H1 (cell line): ENCODE data around the gene OAS3.

Experiments
- BACH1 ChIP-seq: IDR thresholded peaks from 2 replicates; pipeline ENCODE4 v1.6.1; 2012; ENCODE audit warnings: low read length, improper control_type of control experiment
- CEBPB ChIP-seq: IDR thresholded peaks from 2 replicates; pipeline ENCODE4 v1.6.1; 2012; ENCODE audit warnings: low read depth, low read length
- EGR1 ChIP-seq: IDR thresholded peaks from 2 replicates; pipeline ENCODE4 v1.6.1; 2011; ENCODE audit warnings: low read depth, low read length, borderline replicate concordance
- RFX5 ChIP-seq: IDR thresholded peaks from 2 replicates; pipeline ENCODE4 v1.6.1; 2011; ENCODE audit warnings: low read depth, low read length, improper control_type of control experiment, borderline replicate concordance
- SP1 ChIP-seq: IDR thresholded peaks from 2 replicates; pipeline ENCODE4 v1.6.1; 2011; ENCODE audit warnings: low read depth, low read length
- TEAD4 ChIP-seq: IDR thresholded peaks from 2 replicates; pipeline ENCODE4 v1.6.1; 2012; ENCODE audit warnings: low read depth, low read length, inconsistent platforms, mixed read lengths
- ZNF274 ChIP-seq: IDR thresholded peaks from 2 replicates; pipeline ENCODE4 v1.7.0; 2012; ENCODE audit warnings: low read length, borderline replicate concordance; ENCODE audit errors: extremely low read depth
- TF ChIP-seq, protein P1 (sequence below): IDR thresholded peaks from 2 replicates; pipeline ENCODE4 v1.6.1; 2012; ENCODE audit warnings: inconsistent platforms
- TF ChIP-seq, protein P2 (sequence below), 3 experiments: IDR thresholded peaks; 1 replicate in 2 of 3; 2 replicates in 1 of 3; pipeline versions ENCODE4 v1.5.1 to v1.6.1; 2011; ENCODE audit warnings: low read length in 3 of 3, mild to moderate bottlenecking in 3 of 3, inconsistent platforms in 2 of 3, low read depth in 1 of 3, moderate library complexity in 1 of 3; ENCODE audit not compliant: insufficient read depth in 1 of 3; ENCODE audit errors: control extremely low read depth in 1 of 3

DNA sequence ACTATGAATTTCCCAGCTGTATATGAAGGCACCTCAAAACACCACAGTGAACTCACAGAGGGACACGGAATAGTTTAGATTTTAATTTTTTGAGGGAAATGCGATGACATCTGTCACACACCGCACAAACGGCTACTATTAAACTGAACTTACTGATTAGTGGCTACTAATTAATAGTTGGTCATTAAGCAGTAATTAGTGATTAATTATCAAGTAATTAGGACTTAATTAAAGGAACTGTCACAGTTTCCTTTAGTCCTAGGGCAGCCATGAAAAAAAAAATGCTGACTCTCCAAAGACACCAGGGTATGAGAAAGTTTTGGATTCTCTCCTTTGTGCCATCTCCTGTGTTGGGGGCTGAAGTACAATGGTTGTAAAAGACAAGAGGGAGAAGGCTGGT is 28.6 kb upstream of the OAS3 start:
- no peak for TF ChIP-seq ZNF274
- TF ChIP-seq, protein P1, sequence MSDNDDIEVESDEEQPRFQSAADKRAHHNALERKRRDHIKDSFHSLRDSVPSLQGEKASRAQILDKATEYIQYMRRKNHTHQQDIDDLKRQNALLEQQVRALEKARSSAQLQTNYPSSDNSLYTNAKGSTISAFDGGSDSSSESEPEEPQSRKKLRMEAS = no peak
- no peak for TF ChIP-seq RFX5
- TF ChIP-seq, protein P2, sequence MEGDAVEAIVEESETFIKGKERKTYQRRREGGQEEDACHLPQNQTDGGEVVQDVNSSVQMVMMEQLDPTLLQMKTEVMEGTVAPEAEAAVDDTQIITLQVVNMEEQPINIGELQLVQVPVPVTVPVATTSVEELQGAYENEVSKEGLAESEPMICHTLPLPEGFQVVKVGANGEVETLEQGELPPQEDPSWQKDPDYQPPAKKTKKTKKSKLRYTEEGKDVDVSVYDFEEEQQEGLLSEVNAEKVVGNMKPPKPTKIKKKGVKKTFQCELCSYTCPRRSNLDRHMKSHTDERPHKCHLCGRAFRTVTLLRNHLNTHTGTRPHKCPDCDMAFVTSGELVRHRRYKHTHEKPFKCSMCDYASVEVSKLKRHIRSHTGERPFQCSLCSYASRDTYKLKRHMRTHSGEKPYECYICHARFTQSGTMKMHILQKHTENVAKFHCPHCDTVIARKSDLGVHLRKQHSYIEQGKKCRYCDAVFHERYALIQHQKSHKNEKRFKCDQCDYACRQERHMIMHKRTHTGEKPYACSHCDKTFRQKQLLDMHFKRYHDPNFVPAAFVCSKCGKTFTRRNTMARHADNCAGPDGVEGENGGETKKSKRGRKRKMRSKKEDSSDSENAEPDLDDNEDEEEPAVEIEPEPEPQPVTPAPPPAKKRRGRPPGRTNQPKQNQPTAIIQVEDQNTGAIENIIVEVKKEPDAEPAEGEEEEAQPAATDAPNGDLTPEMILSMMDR (IDR thresholded peaks at IDR 0.05; ENCODE audit: control extremely low read depth in 1 of 3, insufficient read depth in 1 of 3, low read depth in 1 of 3, low read length in 3 of 3) = no peak
- TF ChIP-seq SP1 = no peak
- TF ChIP-seq TEAD4 = no peak
- TF ChIP-seq EGR1 = no peak
- no peak for TF ChIP-seq CEBPB
- no peak for TF ChIP-seq BACH1
